Measurements from ENCODE around the gene MRPL44.

The MRPL44 gene

DNA sequence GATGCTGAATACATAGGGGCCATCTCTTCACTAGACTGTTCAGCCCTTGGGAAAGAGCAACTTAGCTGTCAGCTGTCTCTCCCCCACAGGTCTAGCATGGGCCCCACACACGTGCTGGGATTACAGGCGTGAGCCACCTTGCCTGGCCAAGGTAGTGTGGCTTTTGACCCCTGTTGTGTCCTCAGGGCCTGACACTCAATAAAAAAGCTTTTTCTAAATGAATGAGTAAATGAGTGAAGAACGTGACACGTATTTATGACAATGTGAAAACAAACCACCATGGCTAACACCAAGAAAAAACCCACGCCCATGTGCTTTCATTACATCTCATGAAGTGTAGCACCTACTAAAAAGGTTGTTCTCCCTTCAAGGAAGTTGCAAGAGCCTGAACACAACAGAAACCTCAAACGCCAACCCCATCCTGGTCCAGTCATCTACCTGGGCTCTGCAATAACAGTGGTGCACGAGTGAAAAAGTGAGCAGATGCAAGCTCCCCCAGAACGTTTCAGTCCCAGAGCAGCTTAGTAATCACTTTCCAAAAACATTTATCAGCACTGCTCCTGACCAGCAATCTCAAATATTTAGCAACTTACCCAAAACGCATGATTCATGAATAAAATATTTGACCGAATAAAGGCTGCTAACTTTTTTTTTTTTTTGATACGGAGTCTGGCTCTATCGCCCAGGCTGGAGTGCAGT lies 15.5 kb upstream of the MRPL44 start:
- H3K27ac ChIP-seq (ENCODE audit: low read length) = no peak overlapping the region

DNA sequence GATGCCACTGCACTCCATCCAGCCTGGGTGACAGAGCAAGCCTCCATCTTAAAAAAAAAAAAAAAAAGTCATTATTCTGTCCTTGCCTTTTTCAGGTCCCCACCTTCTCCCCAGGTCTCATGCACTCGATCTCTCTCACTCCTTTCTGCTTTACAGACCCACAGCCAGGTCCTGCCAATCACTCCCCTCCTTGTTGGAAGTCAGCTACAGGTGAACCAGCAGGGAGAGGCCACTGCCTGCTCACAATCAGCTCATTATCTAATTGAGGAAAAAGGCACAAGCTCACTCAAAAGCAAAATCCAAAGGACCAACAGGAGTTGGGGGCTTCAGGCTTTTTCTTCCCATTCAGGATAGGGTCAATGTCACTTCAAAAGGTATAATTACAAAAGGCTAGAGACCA lies 14.1 kb upstream of the MRPL44 start:
- Histone ChIP-seq H3K27me3 (ENCODE audit: control insufficient read depth, insufficient read depth, low read length) (no peaks in the 10 kb centered on the region), H3K27ac (ENCODE audit: low read length) (no peak overlapping the region)

More for the DNA sequence above, 15.5 kb upstream of the MRPL44 start:
- no peaks in the 10 kb centered on the region for H3K36me3 ChIP-seq (ENCODE audit: control insufficient read depth, low read depth, low read length)
- H3K4me3 ChIP-seq (ENCODE audit: low read length) = no peak overlapping the region
- H3K9me3 ChIP-seq (ENCODE audit: control insufficient read depth, low read depth, low read length) = no peaks in the 10 kb centered on the region
- no peak overlapping the region for H3K9ac ChIP-seq (ENCODE audit: low read length)
- peaks cover 31% of the 10 kb centered on the region for H3K4me1 ChIP-seq (ENCODE audit: control insufficient read depth, low read depth, low read length)
- no peaks in the 10 kb centered on the region for H3K27me3 ChIP-seq (ENCODE audit: control insufficient read depth, insufficient read depth, low read length)

DNA sequence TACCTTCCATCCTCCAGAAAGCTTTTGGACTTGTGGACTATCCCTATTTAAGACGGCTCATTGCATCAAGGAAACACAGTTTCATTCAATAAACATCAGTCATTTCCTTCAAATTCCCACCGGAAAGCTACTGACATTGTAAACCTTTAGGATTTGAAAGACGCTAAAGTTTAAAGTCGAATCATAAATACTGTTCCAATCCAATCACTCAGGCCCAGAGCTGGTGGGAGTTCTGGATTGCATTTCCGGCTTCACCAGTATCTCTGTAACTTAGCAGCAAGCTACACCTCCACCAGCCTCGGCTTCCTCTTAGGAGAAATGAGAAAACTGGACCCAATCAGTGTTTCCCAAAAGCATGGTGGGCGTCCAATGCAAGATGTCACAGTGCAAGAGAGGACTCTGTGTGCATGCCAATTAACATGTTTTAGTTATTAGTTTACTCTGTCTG lies 13.7 kb upstream of the MRPL44 start:
- Histone ChIP-seq H3K27me3 (ENCODE audit: control insufficient read depth, insufficient read depth, low read length) (no peaks in the 10 kb centered on the region), H3K9ac (ENCODE audit: low read length) (peak overlapping the region; percentile 80), H3K4me3 (ENCODE audit: low read length) (peak overlapping the region; percentile 91), H3K36me3 (ENCODE audit: control insufficient read depth, low read depth, low read length) (no peaks in the 10 kb centered on the region), H3K9me3 (ENCODE audit: control insufficient read depth, low read depth, low read length) (no peaks in the 10 kb centered on the region), H3K27ac (ENCODE audit: low read length) (no peak overlapping the region), H3K4me1 (ENCODE audit: control insufficient read depth, low read depth, low read length) (peaks cover 20% of the 10 kb centered on the region)

More for the DNA sequence above, 14.1 kb upstream of the MRPL44 start:
- H3K9me3 ChIP-seq (ENCODE audit: control insufficient read depth, low read depth, low read length) = no peaks in the 10 kb centered on the region
- peak overlapping the region; percentile 91 for H3K4me3 ChIP-seq (ENCODE audit: low read length)
- peaks cover 25% of the 10 kb centered on the region for H3K4me1 ChIP-seq (ENCODE audit: control insufficient read depth, low read depth, low read length)
- H3K9ac ChIP-seq (ENCODE audit: low read length) = no peak overlapping the region
- H3K36me3 ChIP-seq (ENCODE audit: control insufficient read depth, low read depth, low read length) = no peaks in the 10 kb centered on the region

DNA sequence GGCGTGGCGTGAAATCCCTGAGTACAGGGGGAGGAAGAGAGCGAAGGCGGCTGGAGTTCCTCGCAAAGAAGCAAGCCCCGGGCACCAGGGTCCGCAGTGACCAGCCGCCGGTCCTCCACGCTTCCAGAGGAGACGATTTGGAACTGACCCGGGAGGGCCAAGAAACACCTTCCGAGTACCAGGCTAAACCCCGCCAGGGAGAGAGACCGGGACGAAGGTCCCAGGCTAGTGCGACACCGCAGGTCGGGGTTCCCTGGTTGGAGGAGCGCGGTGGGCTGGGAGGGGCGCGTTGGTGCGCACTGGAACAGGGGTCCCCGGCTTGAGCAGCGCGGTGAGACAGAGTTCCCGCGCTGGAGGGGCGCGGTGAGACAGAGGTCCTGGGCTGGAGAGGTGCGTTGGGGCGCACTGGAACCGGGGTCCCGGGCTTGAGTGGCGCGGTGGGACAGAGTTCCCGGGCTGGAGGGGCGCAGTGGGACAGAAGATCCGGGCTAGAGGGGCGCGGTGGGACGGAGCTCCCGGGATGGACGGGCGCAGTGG lies 13.0 kb upstream of the MRPL44 start:
- H3K9ac ChIP-seq (ENCODE audit: low read length) = peak overlapping the region; percentile 80
- peaks cover 19% of the 10 kb centered on the region for H3K4me1 ChIP-seq (ENCODE audit: control insufficient read depth, low read depth, low read length)
- H3K27me3 ChIP-seq (ENCODE audit: control insufficient read depth, insufficient read depth, low read length) = no peaks in the 10 kb centered on the region
- H3K36me3 ChIP-seq (ENCODE audit: control insufficient read depth, low read depth, low read length) = no peaks in the 10 kb centered on the region
- H3K4me3 ChIP-seq (ENCODE audit: low read length) = peak overlapping the region; percentile 91
- no peaks in the 10 kb centered on the region for H3K9me3 ChIP-seq (ENCODE audit: control insufficient read depth, low read depth, low read length)
- no peak overlapping the region for H3K27ac ChIP-seq (ENCODE audit: low read length)

DNA sequence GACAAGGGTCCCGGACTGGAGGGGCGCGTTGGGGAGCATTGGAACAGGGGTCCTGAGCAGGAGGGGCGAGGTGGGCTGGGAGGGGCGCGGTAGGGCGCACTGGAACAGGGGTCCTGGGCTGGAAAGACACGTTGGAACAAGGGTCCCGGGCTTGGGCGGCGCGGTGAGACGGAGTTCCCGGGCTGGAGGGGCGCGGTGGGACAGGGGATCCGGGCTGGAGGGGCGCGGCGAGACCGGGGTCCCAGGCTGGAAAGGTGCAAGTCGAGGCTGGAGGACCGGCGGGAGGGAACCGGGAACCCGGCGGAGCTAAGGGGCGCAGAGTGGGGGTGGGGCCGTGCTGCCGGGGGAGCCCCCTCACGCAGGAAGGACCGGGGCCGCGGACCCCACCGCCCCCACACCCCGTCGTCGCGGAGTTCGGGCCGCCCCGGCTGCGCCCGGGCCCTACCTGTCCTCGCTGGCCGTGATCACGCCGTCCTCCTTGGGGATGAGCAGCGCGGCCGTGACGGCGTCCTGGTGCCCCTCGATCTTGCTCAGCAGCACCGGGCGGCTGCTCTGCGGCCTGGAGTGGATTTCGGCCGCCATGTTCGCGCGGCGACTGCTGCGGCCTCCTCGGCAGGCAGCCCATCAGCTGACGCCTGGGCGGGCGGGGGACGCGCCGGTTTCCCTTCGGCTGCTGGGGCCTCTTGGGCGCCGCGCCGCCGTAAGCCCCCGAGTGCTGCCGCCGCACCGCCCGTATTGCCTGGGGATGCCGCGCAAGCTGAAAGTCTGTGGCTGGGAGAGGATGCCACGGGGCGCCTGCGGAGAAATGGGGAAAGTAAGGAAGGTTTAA lies 12.3 kb upstream of the MRPL44 start, which contains the start of gene WDFY1:
Gene WDFY1, minus strand, starts transcription at position 633 of the 829 bp plus-strand sequence. Its CDS starts 51 bp downstream, at position 582.
- peaks cover 19% of the 10 kb centered on the region for H3K4me1 ChIP-seq (ENCODE audit: control insufficient read depth, low read depth, low read length)
- H3K9ac ChIP-seq (ENCODE audit: low read length) = peak within 1 kb of the TSS; percentile 80
- H3K27me3 ChIP-seq (ENCODE audit: control insufficient read depth, insufficient read depth, low read length) = no peaks in the 10 kb centered on the region
- H3K27ac ChIP-seq (ENCODE audit: low read length) = no peak within 1 kb of the TSS
- no peaks in the 10 kb centered on the region for H3K36me3 ChIP-seq (ENCODE audit: control insufficient read depth, low read depth, low read length)
- H3K9me3 ChIP-seq (ENCODE audit: control insufficient read depth, low read depth, low read length) = no peaks in the 10 kb centered on the region
- H3K4me3 ChIP-seq (ENCODE audit: low read length) = peak within 1 kb of the TSS; percentile 91

DNA sequence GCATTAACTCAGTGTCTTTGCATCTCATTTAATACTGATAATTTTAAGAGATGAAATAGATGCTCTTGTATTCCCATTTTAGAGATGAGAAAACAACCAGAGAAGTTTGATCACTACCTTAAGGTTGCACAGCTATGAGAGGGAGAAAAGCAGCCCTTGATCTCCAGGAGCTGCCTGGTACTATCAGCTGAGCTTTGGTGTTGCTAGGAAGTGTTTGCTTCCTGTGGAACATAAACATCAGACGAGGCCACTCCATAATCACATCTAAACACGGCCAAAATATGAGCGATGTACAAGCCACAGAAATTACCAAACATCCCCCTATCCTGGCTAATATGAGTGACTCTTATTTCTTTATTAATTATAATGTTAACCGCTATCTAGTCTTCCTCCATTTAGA lies 11.5 kb upstream of the MRPL44 start:
- Histone ChIP-seq H3K27ac (ENCODE audit: low read length) (no peak overlapping the region), H3K9ac (ENCODE audit: low read length) (peak overlapping the region; percentile 80)

DNA sequence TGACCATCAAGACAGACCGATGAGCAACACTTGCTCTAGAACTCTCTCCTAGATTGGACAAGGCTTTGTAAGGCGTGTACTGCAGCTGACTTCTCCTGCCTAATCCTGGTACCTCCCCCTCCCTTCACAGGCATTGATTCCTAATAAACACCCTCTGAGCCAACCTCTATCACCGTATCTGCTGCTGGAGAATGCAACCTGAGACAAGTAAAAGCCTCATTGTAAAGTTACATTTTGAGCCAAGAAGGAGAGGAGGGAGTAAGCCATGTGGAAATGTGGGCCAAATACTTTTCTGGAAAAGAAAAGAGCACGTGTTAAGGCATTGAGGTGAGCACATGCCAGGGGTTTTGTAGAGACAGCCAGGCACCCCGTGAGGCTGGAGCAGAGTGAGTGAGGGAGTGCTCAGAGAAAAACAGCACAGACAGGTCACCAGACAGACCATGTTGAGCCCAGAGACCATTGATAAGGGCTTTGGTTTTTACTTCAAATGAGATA lies 9.5 kb upstream of the MRPL44 start:
- Histone ChIP-seq H3K27ac (ENCODE audit: low read length) (no peak overlapping the region), H3K9ac (ENCODE audit: low read length) (no peak overlapping the region)

More for the DNA sequence above, 11.5 kb upstream of the MRPL44 start:
- H3K27me3 ChIP-seq (ENCODE audit: control insufficient read depth, insufficient read depth, low read length) = no peaks in the 10 kb centered on the region
- no peaks in the 10 kb centered on the region for H3K9me3 ChIP-seq (ENCODE audit: control insufficient read depth, low read depth, low read length)
- H3K36me3 ChIP-seq (ENCODE audit: control insufficient read depth, low read depth, low read length) = no peaks in the 10 kb centered on the region
- H3K4me3 ChIP-seq (ENCODE audit: low read length) = peak overlapping the region; percentile 91
- peaks cover 24% of the 10 kb centered on the region for H3K4me1 ChIP-seq (ENCODE audit: control insufficient read depth, low read depth, low read length)

DNA sequence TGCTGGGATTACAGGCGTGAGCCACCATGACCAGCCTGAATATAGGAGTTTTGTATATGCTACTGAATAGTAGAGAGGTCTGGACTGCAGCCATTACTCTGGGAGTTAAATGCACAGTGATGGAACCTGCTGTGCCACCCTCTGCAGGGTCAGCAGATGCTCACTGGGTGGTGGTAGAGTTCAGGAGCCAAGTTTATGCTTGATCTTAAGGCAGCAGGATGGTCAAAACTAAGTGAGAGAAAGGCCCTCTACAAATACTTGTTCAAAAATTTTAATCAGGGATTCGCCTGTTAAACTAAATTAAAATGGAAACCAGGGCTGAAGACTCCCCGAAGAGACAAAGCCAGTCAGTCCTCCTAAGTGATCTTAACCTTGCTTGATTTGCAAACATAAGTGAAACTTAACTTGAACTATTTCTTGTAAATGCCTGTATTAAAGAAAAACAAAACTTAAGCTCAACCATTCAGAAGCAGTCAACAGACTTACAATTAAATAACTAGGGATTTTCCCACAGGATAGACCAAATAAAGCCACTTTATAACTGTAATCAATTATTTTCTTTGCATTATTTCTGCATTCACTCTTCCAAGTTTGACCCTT lies 7.9 kb upstream of the MRPL44 start:
- H3K36me3 ChIP-seq (ENCODE audit: control insufficient read depth, low read depth, low read length) = no peaks in the 10 kb centered on the region
- H3K4me1 ChIP-seq (ENCODE audit: control insufficient read depth, low read depth, low read length) = peaks cover 23% of the 10 kb centered on the region
- no peak overlapping the region for H3K9ac ChIP-seq (ENCODE audit: low read length)
- no peaks in the 10 kb centered on the region for H3K9me3 ChIP-seq (ENCODE audit: control insufficient read depth, low read depth, low read length)
- no peak overlapping the region for H3K4me3 ChIP-seq (ENCODE audit: low read length)
- no peaks in the 10 kb centered on the region for H3K27me3 ChIP-seq (ENCODE audit: control insufficient read depth, insufficient read depth, low read length)
- no peak overlapping the region for H3K27ac ChIP-seq (ENCODE audit: low read length)

More for the DNA sequence above, 9.5 kb upstream of the MRPL44 start:
- Histone ChIP-seq H3K4me3 (ENCODE audit: low read length) (no peak overlapping the region), H3K27me3 (ENCODE audit: control insufficient read depth, insufficient read depth, low read length) (no peaks in the 10 kb centered on the region), H3K4me1 (ENCODE audit: control insufficient read depth, low read depth, low read length) (peaks cover 33% of the 10 kb centered on the region), H3K9me3 (ENCODE audit: control insufficient read depth, low read depth, low read length) (no peaks in the 10 kb centered on the region), H3K36me3 (ENCODE audit: control insufficient read depth, low read depth, low read length) (no peaks in the 10 kb centered on the region)

DNA sequence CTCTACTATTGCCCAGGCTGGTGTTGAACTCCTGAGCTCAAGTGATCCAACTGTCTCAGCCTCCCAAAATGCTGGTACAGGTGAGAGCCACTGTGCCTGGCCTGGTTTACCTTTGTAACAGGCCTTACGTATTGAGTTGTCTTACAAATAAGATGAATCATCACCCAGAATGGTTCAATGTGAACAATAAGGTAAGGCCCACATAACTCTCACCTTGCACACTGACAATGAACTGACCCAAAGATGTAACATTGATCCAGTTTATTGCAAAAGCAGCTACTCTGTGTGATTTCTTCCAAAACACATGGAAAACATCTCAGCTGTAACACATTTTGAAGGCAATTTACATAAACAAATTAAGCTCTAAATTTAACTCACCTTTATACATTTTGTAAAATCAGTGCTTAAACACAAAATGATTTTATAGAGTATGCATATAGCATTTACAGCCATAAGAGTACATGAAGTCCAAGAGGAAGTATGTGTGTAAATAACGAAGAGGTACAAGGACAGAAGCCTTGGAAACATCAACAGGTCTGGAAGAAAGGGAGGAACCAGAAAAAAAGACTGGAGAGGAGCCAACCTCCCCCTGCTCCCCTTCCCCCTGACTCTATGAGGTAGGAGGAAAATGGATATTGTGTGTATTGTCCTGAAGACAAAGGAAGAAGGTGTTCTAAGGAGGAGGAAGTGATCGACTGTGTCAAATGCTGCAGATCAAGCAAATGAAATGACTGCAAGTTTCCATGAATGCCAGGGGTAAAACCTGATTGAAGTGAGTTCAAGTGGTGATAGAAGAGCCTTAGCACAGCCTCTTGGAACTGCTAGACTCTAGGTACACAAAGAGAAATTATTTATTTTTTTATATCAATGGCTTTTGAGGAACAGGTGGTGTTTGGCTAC lies 6.6 kb upstream of the MRPL44 start:
- Histone ChIP-seq H3K4me3 (ENCODE audit: low read length) (no peak overlapping the region), H3K27ac (ENCODE audit: low read length) (no peak overlapping the region), H3K27me3 (ENCODE audit: control insufficient read depth, insufficient read depth, low read length) (no peaks in the 10 kb centered on the region), H3K4me1 (ENCODE audit: control insufficient read depth, low read depth, low read length) (peaks cover 23% of the 10 kb centered on the region), H3K9ac (ENCODE audit: low read length) (no peak overlapping the region), H3K9me3 (ENCODE audit: control insufficient read depth, low read depth, low read length) (no peaks in the 10 kb centered on the region), H3K36me3 (ENCODE audit: control insufficient read depth, low read depth, low read length) (no peaks in the 10 kb centered on the region)

DNA sequence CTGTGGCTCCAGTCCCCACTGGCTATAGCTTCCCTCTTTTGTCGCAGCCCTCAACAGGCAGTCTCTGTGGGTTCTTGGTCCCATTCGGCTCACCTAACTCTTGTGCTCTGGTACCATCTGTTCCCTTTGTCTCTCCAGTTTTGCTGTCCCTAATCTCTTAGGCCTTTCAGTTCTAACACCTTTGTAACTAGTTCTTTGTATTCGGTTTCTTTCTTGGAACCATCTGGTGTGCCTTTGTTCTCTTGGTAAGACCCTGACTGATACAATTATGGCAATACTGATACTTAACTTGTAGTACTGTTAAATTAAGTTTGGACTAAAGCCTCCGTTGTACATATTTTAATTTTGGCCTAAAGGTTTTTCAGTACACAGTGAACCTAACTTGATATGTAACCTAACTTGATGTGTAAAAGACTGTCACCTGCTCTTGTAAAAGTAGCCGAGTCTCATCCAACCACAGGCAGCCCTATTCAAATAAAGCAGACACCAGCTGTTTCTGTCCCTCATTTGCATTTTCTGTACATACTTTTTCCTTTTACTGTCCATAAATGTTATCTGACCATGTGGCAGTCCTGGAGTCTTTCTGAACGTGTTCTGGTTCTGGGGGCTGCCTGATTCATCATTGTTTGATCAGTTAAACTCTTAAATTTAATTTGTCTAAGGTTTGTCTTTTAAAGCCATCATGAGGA lies 4.8 kb upstream of the MRPL44 start:
- Histone ChIP-seq H3K9ac (ENCODE audit: low read length) (no peak overlapping the region), H3K36me3 (ENCODE audit: control insufficient read depth, low read depth, low read length) (no peaks in the 10 kb centered on the region), H3K9me3 (ENCODE audit: control insufficient read depth, low read depth, low read length) (no peaks in the 10 kb centered on the region), H3K4me3 (ENCODE audit: low read length) (no peak overlapping the region), H3K4me1 (ENCODE audit: control insufficient read depth, low read depth, low read length) (peaks cover 29% of the 10 kb centered on the region), H3K27me3 (ENCODE audit: control insufficient read depth, insufficient read depth, low read length) (no peaks in the 10 kb centered on the region), H3K27ac (ENCODE audit: low read length) (no peak overlapping the region)

All from iPS-18a (cell line).